Measurements from ENCODE around the gene GREM2. TPM values are rescaled to one million over a fixed set of nuclear protein-coding genes. Genes with fewer than 3 reads are reported as not detected.

The GREM2 gene
- total RNA-seq, 1 donor from 2014 or later = not detected

- no peaks in the 10 kb centered on the region for H3K36me3 Mint-ChIP-seq (ENCODE audit: low read depth)
- intact Hi-C loops (cut with micrococcal nuclease) = no loop called here
- no peak for DNase-seq (ENCODE audit: low spot score)
- no peaks in the 10 kb centered on the region for H3K27me3 Mint-ChIP-seq (ENCODE audit: low read depth)
- H3K4me1 Mint-ChIP-seq (ENCODE audit: low read depth) = no peaks in the 10 kb centered on the region
- no peak overlapping the region for H3K27ac Mint-ChIP-seq
- H3K9me3 Mint-ChIP-seq = peaks cover 3% of the 10 kb centered on the region
- H3K4me3 Mint-ChIP-seq (ENCODE audit: low read depth) = no peak overlapping the region
Observed at GRCh38 chr1:240526312-240526711, 85.6 kb downstream of the GREM2 start.

DNA sequence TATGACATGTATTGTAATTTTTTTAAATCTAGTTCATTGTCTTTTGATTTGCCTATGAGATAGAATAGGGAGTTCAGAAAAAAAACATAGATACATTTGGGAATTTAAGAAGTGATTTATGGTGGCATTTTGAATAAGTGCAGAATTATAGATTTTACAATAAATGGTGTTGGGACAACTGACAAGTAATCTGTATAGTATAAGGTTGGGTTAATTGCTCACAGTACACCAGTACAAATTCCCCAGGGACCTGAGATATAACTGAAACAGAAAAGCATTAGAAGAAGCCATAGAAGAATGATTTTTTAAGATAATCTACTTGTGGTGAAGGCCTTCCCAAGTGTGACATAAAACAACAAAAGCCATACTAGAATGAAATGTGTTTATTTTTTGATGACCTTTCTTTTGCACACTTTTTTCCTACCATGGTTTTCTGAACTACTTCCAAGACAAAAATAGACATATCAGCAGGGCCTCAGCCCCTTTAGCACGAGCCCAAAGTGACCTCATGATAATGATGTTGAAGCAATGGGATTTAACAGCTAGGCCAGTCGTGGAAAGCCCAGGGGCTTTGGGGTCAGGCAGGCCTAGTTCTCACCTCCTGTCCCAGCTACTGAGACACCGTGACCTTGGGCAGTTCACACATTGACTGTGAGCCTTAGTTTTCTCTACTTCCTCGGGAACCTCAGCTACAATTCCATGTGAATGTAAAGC is 87.4 kb downstream of the GREM2 start:
- no peaks in the 10 kb centered on the region for H3K4me1 Mint-ChIP-seq (ENCODE audit: low read depth)
- no peak overlapping the region for H3K27ac Mint-ChIP-seq
- no peak overlapping the region for H3K4me3 Mint-ChIP-seq (ENCODE audit: low read depth)
- intact Hi-C loops (cut with micrococcal nuclease) = no loop called here
- no peaks in the 10 kb centered on the region for H3K36me3 Mint-ChIP-seq (ENCODE audit: low read depth)
- DNase-seq (ENCODE audit: low spot score) = no peak
- peaks cover 3% of the 10 kb centered on the region for H3K9me3 Mint-ChIP-seq
- no peaks in the 10 kb centered on the region for H3K27me3 Mint-ChIP-seq (ENCODE audit: low read depth)

- Mint-ChIP-seq H3K9me3 (peaks cover 7% of the 10 kb centered on the region), H3K27me3 (ENCODE audit: low read depth) (no peaks in the 10 kb centered on the region), H3K4me3 (ENCODE audit: low read depth) (no peak overlapping the region), H3K27ac (no peak overlapping the region), H3K4me1 (ENCODE audit: low read depth) (no peaks in the 10 kb centered on the region), H3K36me3 (ENCODE audit: low read depth) (no peaks in the 10 kb centered on the region)
- no peak for DNase-seq (ENCODE audit: low spot score)
- intact Hi-C loops (cut with micrococcal nuclease) = no loop called here
Observed at GRCh38 chr1:240522122-240522822, 89.7 kb downstream of the GREM2 start.

GRCh38 chr1:240517891-240518290 is 94.1 kb downstream of the GREM2 start:
- H3K4me3 Mint-ChIP-seq (ENCODE audit: low read depth) = no peak overlapping the region
- no peak overlapping the region for H3K27ac Mint-ChIP-seq
- peaks cover 3% of the 10 kb centered on the region for H3K9me3 Mint-ChIP-seq
- no peaks in the 10 kb centered on the region for H3K36me3 Mint-ChIP-seq (ENCODE audit: low read depth)
- intact Hi-C loops (cut with micrococcal nuclease) = no loop called here
- no peak for DNase-seq (ENCODE audit: low spot score)
- H3K4me1 Mint-ChIP-seq (ENCODE audit: low read depth) = no peaks in the 10 kb centered on the region
- H3K27me3 Mint-ChIP-seq (ENCODE audit: low read depth) = no peaks in the 10 kb centered on the region

DNA sequence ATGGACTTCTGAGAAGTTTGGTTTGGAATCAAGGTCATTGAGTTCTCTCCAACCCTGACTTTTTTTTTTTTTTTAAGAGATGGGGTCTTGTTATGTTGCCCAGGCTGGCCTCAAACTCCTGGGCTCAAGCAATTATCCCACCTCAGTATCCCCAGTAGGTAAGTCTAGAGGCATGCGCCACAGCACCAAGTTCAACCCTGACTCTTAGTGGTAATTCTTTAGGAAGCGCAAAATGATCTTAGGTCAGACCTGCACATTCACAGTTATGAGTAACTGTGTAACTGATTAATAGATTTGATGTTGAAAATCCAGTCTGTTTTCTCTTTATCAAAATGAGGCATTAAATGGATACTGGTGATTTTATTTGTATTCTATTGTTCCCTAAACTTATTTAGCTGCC is 95.9 kb downstream of the GREM2 start:
- intact Hi-C loops (cut with micrococcal nuclease) = no loop called here
- Mint-ChIP-seq H3K27ac (no peak overlapping the region), H3K36me3 (ENCODE audit: low read depth) (no peaks in the 10 kb centered on the region), H3K4me1 (ENCODE audit: low read depth) (no peaks in the 10 kb centered on the region), H3K9me3 (peaks cover 3% of the 10 kb centered on the region), H3K27me3 (ENCODE audit: low read depth) (no peaks in the 10 kb centered on the region), H3K4me3 (ENCODE audit: low read depth) (no peak overlapping the region)
- no peak for DNase-seq (ENCODE audit: low spot score)

- intact Hi-C loops (cut with micrococcal nuclease) = no loop called here
- H3K4me1 Mint-ChIP-seq (ENCODE audit: low read depth) = no peaks in the 10 kb centered on the region
- H3K36me3 Mint-ChIP-seq (ENCODE audit: low read depth) = no peaks in the 10 kb centered on the region
- no peak for DNase-seq (ENCODE audit: low spot score)
- H3K27ac Mint-ChIP-seq = no peak overlapping the region
- peaks cover 3% of the 10 kb centered on the region for H3K9me3 Mint-ChIP-seq
- H3K27me3 Mint-ChIP-seq (ENCODE audit: low read depth) = no peaks in the 10 kb centered on the region
- no peak overlapping the region for H3K4me3 Mint-ChIP-seq (ENCODE audit: low read depth)
Observed at GRCh38 chr1:240515505-240515904, 96.5 kb downstream of the GREM2 start.

GRCh38 chr1:240511789-240512188 is 100.2 kb downstream of the GREM2 start:
- Mint-ChIP-seq H3K9me3 (no peaks in the 10 kb centered on the region), H3K4me1 (ENCODE audit: low read depth) (no peaks in the 10 kb centered on the region), H3K27ac (no peak overlapping the region), H3K36me3 (ENCODE audit: low read depth) (no peaks in the 10 kb centered on the region), H3K4me3 (ENCODE audit: low read depth) (no peak overlapping the region), H3K27me3 (ENCODE audit: low read depth) (no peaks in the 10 kb centered on the region)
- DNase-seq (ENCODE audit: low spot score) = no peak
- intact Hi-C loops (cut with micrococcal nuclease) = no loop called here

DNA sequence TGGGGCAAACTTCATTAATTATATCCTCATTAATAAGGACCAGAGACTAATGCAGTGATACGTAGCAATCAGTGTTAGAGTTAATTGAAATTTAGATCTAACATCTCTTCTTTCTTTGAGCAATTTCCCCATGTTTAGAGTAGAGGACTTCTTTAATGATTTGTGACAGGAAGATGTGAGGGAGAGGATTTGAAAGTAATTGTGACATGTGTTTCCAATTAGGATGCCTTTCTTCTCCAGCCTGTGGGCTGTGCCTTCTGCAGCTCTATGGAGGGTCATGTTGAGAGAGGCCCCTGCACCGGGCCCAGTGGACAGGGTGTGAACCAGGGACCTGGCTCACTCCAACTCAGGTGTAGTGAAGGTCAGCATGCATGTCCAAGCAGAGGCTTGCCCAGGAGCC is 103.0 kb downstream of the GREM2 start:
- intact Hi-C loops (cut with micrococcal nuclease) = no loop called here
- Mint-ChIP-seq H3K27ac (no peak overlapping the region), H3K4me3 (ENCODE audit: low read depth) (no peak overlapping the region), H3K9me3 (no peaks in the 10 kb centered on the region), H3K27me3 (ENCODE audit: low read depth) (no peaks in the 10 kb centered on the region), H3K36me3 (ENCODE audit: low read depth) (no peaks in the 10 kb centered on the region), H3K4me1 (ENCODE audit: low read depth) (no peaks in the 10 kb centered on the region)
- no peak for DNase-seq (ENCODE audit: low spot score)

- H3K36me3 Mint-ChIP-seq (ENCODE audit: low read depth) = no peaks in the 10 kb centered on the region
- H3K27ac Mint-ChIP-seq = no peak overlapping the region
Observed at GRCh38 chr1:240508201-240508600, 103.8 kb downstream of the GREM2 start.

DNA sequence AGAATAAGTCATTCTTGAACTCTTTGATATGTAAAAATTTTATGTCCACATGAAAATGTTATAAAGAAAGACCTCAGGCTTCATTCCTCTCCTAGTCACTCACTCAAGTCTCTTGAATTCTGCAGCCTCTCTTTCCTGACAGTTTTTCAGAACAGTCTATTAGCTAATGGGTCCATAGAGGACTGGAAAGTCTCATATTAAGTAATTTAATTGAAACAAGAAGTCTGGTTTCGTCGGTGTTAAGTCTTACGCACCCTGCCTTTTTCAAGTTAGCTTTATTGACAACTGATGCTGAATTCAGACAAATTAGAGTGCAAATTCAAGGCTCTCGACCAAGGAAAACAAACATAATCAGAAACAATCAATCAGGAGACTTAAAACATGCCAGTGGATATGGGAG is 105.8 kb downstream of the GREM2 start:
- H3K27ac Mint-ChIP-seq = no peak overlapping the region
- DNase-seq (ENCODE audit: low spot score) = no peak
- intact Hi-C loops (cut with micrococcal nuclease) = no loop called here
- no peak overlapping the region for H3K4me3 Mint-ChIP-seq (ENCODE audit: low read depth)
- no peaks in the 10 kb centered on the region for H3K27me3 Mint-ChIP-seq (ENCODE audit: low read depth)
- H3K4me1 Mint-ChIP-seq (ENCODE audit: low read depth) = no peaks in the 10 kb centered on the region
- no peaks in the 10 kb centered on the region for H3K9me3 Mint-ChIP-seq
- H3K36me3 Mint-ChIP-seq (ENCODE audit: low read depth) = no peaks in the 10 kb centered on the region

More at GRCh38 chr1:240508201-240508600, 103.8 kb downstream of the GREM2 start:
- Mint-ChIP-seq H3K9me3 (no peaks in the 10 kb centered on the region), H3K4me1 (ENCODE audit: low read depth) (no peaks in the 10 kb centered on the region), H3K4me3 (ENCODE audit: low read depth) (no peak overlapping the region), H3K27me3 (ENCODE audit: low read depth) (no peaks in the 10 kb centered on the region)
- no peak for DNase-seq (ENCODE audit: low spot score)
- intact Hi-C loops (cut with micrococcal nuclease) = no loop called here

- H3K36me3 Mint-ChIP-seq (ENCODE audit: low read depth) = no peaks in the 10 kb centered on the region
- no peak for DNase-seq (ENCODE audit: low spot score)
- H3K9me3 Mint-ChIP-seq = peaks cover 7% of the 10 kb centered on the region
- intact Hi-C loops (cut with micrococcal nuclease) = no loop called here
- H3K4me3 Mint-ChIP-seq (ENCODE audit: low read depth) = no peak overlapping the region
- no peaks in the 10 kb centered on the region for H3K27me3 Mint-ChIP-seq (ENCODE audit: low read depth)
- no peaks in the 10 kb centered on the region for H3K4me1 Mint-ChIP-seq (ENCODE audit: low read depth)
- H3K27ac Mint-ChIP-seq = no peak overlapping the region
Observed at GRCh38 chr1:240503558-240503957, 108.4 kb downstream of the GREM2 start.

DNA sequence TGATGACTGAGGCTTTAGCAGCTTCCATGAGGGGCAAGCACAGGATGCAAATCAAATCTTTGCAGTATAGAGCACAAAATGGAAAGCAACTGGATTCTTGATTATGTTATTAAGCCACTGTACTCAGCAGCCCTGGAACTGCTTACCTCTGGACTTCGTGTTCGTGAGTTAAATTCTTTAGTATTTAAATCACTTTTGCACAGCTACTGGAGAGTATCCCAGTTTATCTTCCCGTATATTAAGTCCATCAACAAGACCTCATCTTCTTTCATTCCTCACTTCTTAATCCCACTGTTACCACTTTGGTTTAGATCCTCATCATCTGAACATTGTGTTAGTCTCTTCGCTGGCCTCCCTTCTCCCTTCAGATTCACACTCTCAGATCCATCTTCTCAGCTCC is 108.9 kb downstream of the GREM2 start:
- Mint-ChIP-seq H3K4me1 (ENCODE audit: low read depth) (no peaks in the 10 kb centered on the region), H3K9me3 (peaks cover 7% of the 10 kb centered on the region), H3K27ac (no peak overlapping the region), H3K36me3 (ENCODE audit: low read depth) (no peaks in the 10 kb centered on the region), H3K4me3 (ENCODE audit: low read depth) (no peak overlapping the region), H3K27me3 (ENCODE audit: low read depth) (no peaks in the 10 kb centered on the region)
- intact Hi-C loops (cut with micrococcal nuclease) = no loop called here
- no peak for DNase-seq (ENCODE audit: low spot score)

DNA sequence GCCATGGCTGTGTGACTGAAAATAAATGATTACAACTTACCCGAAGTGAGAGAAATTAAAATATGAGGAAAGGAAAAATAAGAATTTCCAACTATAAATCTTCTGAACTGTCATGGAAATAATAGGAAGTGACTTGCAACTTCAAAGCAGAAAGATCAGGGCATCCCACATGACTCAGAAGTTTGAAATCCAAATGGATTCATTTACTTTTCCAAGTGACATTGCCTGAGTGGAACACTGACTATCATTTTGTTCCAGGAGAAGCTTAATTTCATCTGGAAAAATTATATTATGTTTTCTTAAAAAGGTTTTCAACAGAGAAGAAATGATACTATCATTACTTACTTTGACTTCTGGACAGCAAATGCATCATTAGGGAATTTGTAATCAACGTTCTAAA is 110.8 kb downstream of the GREM2 start:
- H3K27ac Mint-ChIP-seq = no peak overlapping the region
- H3K27me3 Mint-ChIP-seq (ENCODE audit: low read depth) = no peaks in the 10 kb centered on the region
- H3K4me3 Mint-ChIP-seq (ENCODE audit: low read depth) = no peak overlapping the region
- intact Hi-C loops (cut with micrococcal nuclease) = no loop called here
- H3K9me3 Mint-ChIP-seq = peaks cover 15% of the 10 kb centered on the region
- DNase-seq (ENCODE audit: low spot score) = no peak
- no peaks in the 10 kb centered on the region for H3K4me1 Mint-ChIP-seq (ENCODE audit: low read depth)
- H3K36me3 Mint-ChIP-seq (ENCODE audit: low read depth) = no peaks in the 10 kb centered on the region
